Karpas-422 (cell line): ENCODE results near the gene CASZ1. TPM values are rescaled to one million over a fixed set of nuclear protein-coding genes. Genes with fewer than 3 reads are reported as not detected.

Experiments used
- DNase-seq: peaks from one replicate; pipeline ENCODE4 v3.0.0-alpha.2; 2015
- H2AFZ ChIP-seq: fragments of 200-600 bp; sonication (generic); 2 replicates; pipeline ENCODE4 v1.6.1; 2014; ENCODE audit warnings: antibody characterized with exemption, low read length, mixed read lengths
- H3K27ac ChIP-seq: fragments of 200-600 bp; sonication (generic); 2 replicates; pipeline ENCODE4 v1.5.1; 2014; ENCODE audit warnings: mild to moderate bottlenecking, low read length, moderate library complexity
- H3K27me3 ChIP-seq: fragments of 200-600 bp; sonication (generic); 2 replicates; pipeline ENCODE4 v1.6.1; 2014; ENCODE audit warnings: low read length, mixed read lengths
- H3K36me3 ChIP-seq: fragments of 200-600 bp; sonication (generic); 2 replicates; pipeline ENCODE4 v1.6.1; 2014; ENCODE audit warnings: low read length, mixed read lengths; ENCODE audit not compliant: insufficient read depth
- H3K4me1 ChIP-seq: fragments of 200-600 bp; sonication (generic); 2 replicates; pipeline ENCODE4 v1.6.1; 2014; ENCODE audit warnings: mild to moderate bottlenecking, low read length, mixed read lengths
- H3K4me2 ChIP-seq: fragments of 200-600 bp; sonication (generic); 2 replicates; pipeline ENCODE4 v1.6.1; 2014; ENCODE audit warnings: low read length, low read depth, mild to moderate bottlenecking; ENCODE audit not compliant: poor library complexity, severe bottlenecking
- H3K4me3 ChIP-seq: fragments of 200-600 bp; sonication (generic); 2 replicates; pipeline ENCODE4 v1.5.1; 2014; ENCODE audit warnings: mild to moderate bottlenecking, antibody characterized with exemption, low read length, mixed read lengths
- H3K79me2 ChIP-seq: fragments of 200-600 bp; sonication (generic); 2 replicates; pipeline ENCODE4 v1.6.1; 2014; ENCODE audit warnings: mild to moderate bottlenecking, low read length, mixed read lengths
- H3K9ac ChIP-seq: fragments of 200-600 bp; sonication (generic); 2 replicates; pipeline ENCODE4 v1.6.0; 2014; ENCODE audit warnings: low read length
- H3K9me2 ChIP-seq: fragments of 200-600 bp; sonication (generic), shearing (Covaris generic); replicated peaks from 2 replicates; pipeline ENCODE4 v1.6.0; 2014; ENCODE audit warnings: mild to moderate bottlenecking, low read length, moderate library complexity; ENCODE audit not compliant: insufficient read depth
- H3K9me3 ChIP-seq: fragments of 300-700, 200-600 bp; sonication (generic); 2 replicates; pipeline ENCODE4 v1.6.1; 2014; ENCODE audit warnings: low read length, mixed read lengths
- H4K20me1 ChIP-seq: fragments of 200-600 bp; sonication (generic); 2 replicates; pipeline ENCODE4 v1.6.1; 2014; ENCODE audit warnings: mild to moderate bottlenecking, antibody characterized with exemption, low read length, low read depth; ENCODE audit not compliant: insufficient read depth
- total RNA-seq: library from RNA; depleted of rRNA; stranded (reverse); fragments of >200 nt; shearing (Covaris generic); gene quantifications from 2 replicates; pipeline ENCODE4 v1.2.3, GENCODE V29; 2014; ENCODE audit warnings: low replicate concordance

Gene CASZ1
- total RNA-seq, 1 experiment from 2014 or later, result 1.3 TPM

DNA sequence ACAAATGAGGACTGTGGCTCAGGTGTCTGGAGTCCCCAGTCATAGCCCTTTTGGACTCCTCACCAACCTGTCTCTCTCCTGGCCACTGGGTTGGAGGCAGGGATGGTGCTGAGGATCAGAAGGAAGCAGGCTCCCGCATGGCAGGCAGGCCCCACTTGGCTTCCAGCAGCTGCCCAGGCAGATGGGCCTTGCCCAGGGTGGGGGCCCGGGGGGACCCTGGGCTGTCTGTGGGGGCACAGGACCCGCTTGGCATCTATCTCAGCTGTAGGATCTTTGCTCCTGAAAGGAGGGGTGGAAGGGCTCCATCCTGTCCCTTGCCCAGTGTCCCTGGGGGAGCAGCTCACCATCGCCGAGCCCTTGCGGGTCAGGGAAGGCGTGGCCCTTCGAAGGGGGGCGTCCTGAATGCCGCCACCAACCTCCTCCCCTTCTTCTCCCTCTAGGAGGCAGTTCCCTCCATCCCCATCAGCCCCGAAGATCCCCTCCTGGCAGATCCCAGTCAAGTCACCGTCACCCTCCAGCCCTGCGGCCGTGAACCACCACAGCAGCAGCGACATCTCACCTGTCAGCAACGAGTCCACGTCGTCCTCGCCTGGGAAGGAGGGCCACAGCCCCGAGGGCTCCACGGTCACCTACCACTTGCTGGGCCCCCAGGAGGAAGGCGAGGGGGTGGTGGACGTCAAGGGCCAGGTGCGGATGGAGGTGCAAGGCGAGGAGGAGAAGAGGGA lies 167.2 kb downstream of the CASZ1 start:
- Histone ChIP-seq H3K4me2 (no peak overlapping the region), H3K9me2 (no peaks in the 10 kb centered on the region), H3K27ac (no peak overlapping the region), H3K9me3 (no peaks in the 10 kb centered on the region), H3K36me3 (no peaks in the 10 kb centered on the region), H3K27me3 (no peaks in the 10 kb centered on the region), H3K79me2 (no peaks in the 10 kb centered on the region), H3K9ac (no peak overlapping the region), H3K4me3 (no peak overlapping the region), H2AFZ (no peak overlapping the region), H4K20me1 (no peaks in the 10 kb centered on the region), H3K4me1 (no peaks in the 10 kb centered on the region)
- DNase-seq, result no peak

DNA sequence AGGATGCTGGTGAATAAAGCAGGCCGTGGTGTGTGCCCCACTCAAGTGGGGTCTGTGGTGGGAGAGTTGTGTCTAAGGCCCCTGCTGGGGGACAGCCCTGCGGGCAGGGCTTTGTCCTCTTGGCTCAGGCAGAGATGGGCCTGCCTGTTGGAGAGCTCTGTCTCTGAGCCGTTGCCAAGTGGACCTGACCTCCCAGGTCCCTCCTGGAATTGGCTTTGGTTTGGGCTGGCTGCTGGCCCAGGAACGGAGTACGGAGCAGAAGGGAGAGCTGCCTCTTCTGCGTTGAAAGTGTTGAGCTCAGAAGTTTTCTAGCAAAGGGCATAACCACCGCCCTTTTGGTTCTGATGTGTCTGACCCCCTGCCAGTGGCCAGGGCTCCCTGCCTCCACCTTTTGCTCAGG lies 167.8 kb downstream of the CASZ1 start:
- no peaks in the 10 kb centered on the region for H3K36me3 ChIP-seq
- H3K27ac ChIP-seq, result no peak overlapping the region
- no peaks in the 10 kb centered on the region for H3K27me3 ChIP-seq
- H3K9ac ChIP-seq, result no peak overlapping the region
- H3K4me2 ChIP-seq, result no peak overlapping the region
- no peak overlapping the region for H2AFZ ChIP-seq
- no peaks in the 10 kb centered on the region for H3K4me1 ChIP-seq
- H3K9me3 ChIP-seq, result no peaks in the 10 kb centered on the region
- no peaks in the 10 kb centered on the region for H4K20me1 ChIP-seq
- no peaks in the 10 kb centered on the region for H3K9me2 ChIP-seq
- H3K79me2 ChIP-seq, result no peaks in the 10 kb centered on the region
- H3K4me3 ChIP-seq, result no peak overlapping the region
- no peak for DNase-seq

- Histone ChIP-seq H3K4me2 (no peak overlapping the region), H4K20me1 (no peaks in the 10 kb centered on the region), H3K36me3 (no peaks in the 10 kb centered on the region), H3K4me3 (no peak overlapping the region), H3K27me3 (no peaks in the 10 kb centered on the region), H2AFZ (no peak overlapping the region), H3K79me2 (no peaks in the 10 kb centered on the region), H3K9ac (no peak overlapping the region), H3K9me3 (no peaks in the 10 kb centered on the region), H3K4me1 (no peaks in the 10 kb centered on the region), H3K27ac (no peak overlapping the region), H3K9me2 (no peaks in the 10 kb centered on the region)
- DNase-seq, result no peak
Observed at GRCh38 chr1:10626791-10627410, 169.5 kb downstream of the CASZ1 start.

DNA sequence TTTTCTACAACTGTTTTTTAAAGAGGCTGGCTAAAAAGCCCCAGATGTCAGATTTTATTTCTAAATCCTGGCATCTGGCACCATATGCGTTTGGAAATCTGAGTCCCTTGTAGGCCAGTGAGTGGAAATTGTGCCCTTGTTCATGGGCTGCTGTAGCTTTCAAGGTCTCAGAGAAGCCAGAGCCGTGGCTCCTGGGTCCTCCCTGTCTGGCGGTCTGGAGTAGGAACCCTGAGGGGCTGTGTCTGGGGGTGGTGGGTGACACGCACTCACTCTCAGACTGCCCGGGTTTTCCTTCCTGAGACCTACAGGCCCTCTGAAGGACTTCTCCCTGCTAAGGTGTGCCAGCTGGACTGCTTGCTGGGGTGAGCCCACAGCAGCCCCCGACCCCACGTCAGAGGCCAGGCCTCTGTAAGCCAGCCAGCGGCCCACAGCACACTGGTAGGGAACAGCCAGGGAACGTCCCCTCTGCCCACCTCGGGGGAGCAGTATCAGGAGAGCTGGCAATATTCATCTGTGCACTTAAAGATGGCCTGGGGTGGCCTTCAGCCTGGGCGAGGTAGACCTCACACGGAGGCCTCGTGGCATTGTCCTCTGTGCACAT lies 170.2 kb downstream of the CASZ1 start:
- DNase-seq, result no peak
- Histone ChIP-seq H3K36me3 (no peaks in the 10 kb centered on the region), H3K27me3 (no peaks in the 10 kb centered on the region), H3K9ac (no peak overlapping the region), H3K4me2 (no peak overlapping the region), H4K20me1 (no peaks in the 10 kb centered on the region), H3K79me2 (no peaks in the 10 kb centered on the region), H3K27ac (no peak overlapping the region), H3K4me1 (no peaks in the 10 kb centered on the region), H2AFZ (no peak overlapping the region), H3K9me2 (no peaks in the 10 kb centered on the region), H3K9me3 (no peaks in the 10 kb centered on the region), H3K4me3 (no peak overlapping the region)

GRCh38 chr1:10625554-10625953 lies 170.9 kb downstream of the CASZ1 start:
- H3K36me3 ChIP-seq, result no peaks in the 10 kb centered on the region
- no peaks in the 10 kb centered on the region for H3K9me3 ChIP-seq
- no peak overlapping the region for H3K4me3 ChIP-seq
- no peak overlapping the region for H3K9ac ChIP-seq
- H3K9me2 ChIP-seq, result no peaks in the 10 kb centered on the region
- H2AFZ ChIP-seq, result no peak overlapping the region
- H3K4me2 ChIP-seq, result no peak overlapping the region
- H3K27ac ChIP-seq, result no peak overlapping the region
- H4K20me1 ChIP-seq, result no peaks in the 10 kb centered on the region
- H3K79me2 ChIP-seq, result no peaks in the 10 kb centered on the region
- no peaks in the 10 kb centered on the region for H3K4me1 ChIP-seq
- H3K27me3 ChIP-seq, result no peaks in the 10 kb centered on the region
- no peak for DNase-seq

DNA sequence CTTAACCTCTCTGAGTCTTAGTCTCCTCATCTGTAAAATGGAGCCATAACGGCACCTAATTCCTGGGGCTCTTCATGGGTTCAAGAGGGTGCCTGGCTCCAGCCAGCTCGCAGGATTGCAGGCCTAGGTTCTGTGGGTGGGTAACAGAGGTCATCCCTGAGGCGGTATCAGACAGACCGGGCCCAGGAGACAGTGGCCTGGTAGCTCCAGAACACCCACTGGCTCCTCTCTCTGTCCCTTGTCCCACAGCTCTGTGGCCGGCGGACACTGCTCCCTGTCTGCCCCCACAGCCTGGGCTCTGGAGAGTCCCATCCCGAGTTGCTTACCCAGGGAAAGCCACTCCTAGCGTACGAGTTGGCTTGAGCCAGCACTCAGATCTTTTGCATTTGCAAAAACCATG lies 171.4 kb downstream of the CASZ1 start:
- no peak overlapping the region for H3K27ac ChIP-seq
- H2AFZ ChIP-seq, result no peak overlapping the region
- no peak overlapping the region for H3K9ac ChIP-seq
- H3K4me1 ChIP-seq, result no peaks in the 10 kb centered on the region
- H3K4me2 ChIP-seq, result no peak overlapping the region
- H3K36me3 ChIP-seq, result no peaks in the 10 kb centered on the region
- no peaks in the 10 kb centered on the region for H3K79me2 ChIP-seq
- no peak for DNase-seq
- H4K20me1 ChIP-seq, result no peaks in the 10 kb centered on the region
- no peaks in the 10 kb centered on the region for H3K9me2 ChIP-seq
- H3K9me3 ChIP-seq, result no peaks in the 10 kb centered on the region
- no peak overlapping the region for H3K4me3 ChIP-seq
- no peaks in the 10 kb centered on the region for H3K27me3 ChIP-seq

- Histone ChIP-seq H4K20me1 (no peaks in the 10 kb centered on the region), H3K27me3 (no peaks in the 10 kb centered on the region), H3K9me2 (no peaks in the 10 kb centered on the region), H3K4me3 (no peak overlapping the region), H3K27ac (no peak overlapping the region), H3K9me3 (no peaks in the 10 kb centered on the region), H3K4me1 (no peaks in the 10 kb centered on the region), H3K4me2 (no peak overlapping the region), H3K36me3 (no peaks in the 10 kb centered on the region), H2AFZ (no peak overlapping the region), H3K79me2 (no peaks in the 10 kb centered on the region), H3K9ac (no peak overlapping the region)
- no peak for DNase-seq
Observed at GRCh38 chr1:10624256-10625050, 172.0 kb downstream of the CASZ1 start.

- Histone ChIP-seq H3K4me1 (no peaks in the 10 kb centered on the region), H3K4me2 (no peak overlapping the region), H3K9ac (no peak overlapping the region), H2AFZ (no peak overlapping the region), H3K9me3 (no peaks in the 10 kb centered on the region), H3K4me3 (no peak overlapping the region), H3K27ac (no peak overlapping the region), H3K27me3 (no peaks in the 10 kb centered on the region), H4K20me1 (no peaks in the 10 kb centered on the region), H3K79me2 (no peaks in the 10 kb centered on the region), H3K36me3 (no peaks in the 10 kb centered on the region), H3K9me2 (no peaks in the 10 kb centered on the region)
- no peak for DNase-seq
Observed at GRCh38 chr1:10623686-10624145, 172.7 kb downstream of the CASZ1 start.
